HK-2 (cell line): ENCODE measurements around the gene PTPRU.
A peak's percentile ranks its signal among the peaks of the same experiment; 100 is the strongest.

ENCODE experiments used
- DNase-seq: peaks from one replicate; pipeline ENCODE4 v3.0.0-alpha.2; 2018; ENCODE audit not compliant: unreplicated experiment

The PTPRU gene

GRCh38 chr1:29245876-29246275 lies 9.6 kb downstream of the PTPRU start:
- peak; percentile 20 for DNase-seq

GRCh38 chr1:29247044-29247443 lies 10.7 kb downstream of the PTPRU start:
- no peak for DNase-seq

- DNase-seq = no peak
Measured at GRCh38 chr1:29247571-29248273, 11.4 kb downstream of the PTPRU start.

DNA sequence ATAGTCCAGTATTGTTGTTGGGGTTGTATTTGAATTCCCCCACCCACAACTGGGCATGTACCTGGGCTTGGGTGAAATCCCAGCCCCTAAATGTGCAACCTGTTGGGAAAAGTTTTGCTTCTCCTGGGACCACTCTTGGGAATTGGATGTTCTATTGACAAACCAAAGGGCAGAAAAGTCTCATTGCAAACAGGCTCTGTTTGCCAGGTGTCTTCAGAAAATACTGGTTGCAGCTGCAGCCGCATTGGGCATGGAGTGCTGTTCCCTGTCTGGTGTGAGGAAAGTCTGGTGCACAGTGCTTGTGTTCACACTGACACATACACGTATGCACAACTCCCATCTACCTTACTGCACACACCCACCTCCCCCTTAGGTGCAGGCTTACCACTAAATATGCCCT lies 12.1 kb downstream of the PTPRU start:
- no peak for DNase-seq

DNA sequence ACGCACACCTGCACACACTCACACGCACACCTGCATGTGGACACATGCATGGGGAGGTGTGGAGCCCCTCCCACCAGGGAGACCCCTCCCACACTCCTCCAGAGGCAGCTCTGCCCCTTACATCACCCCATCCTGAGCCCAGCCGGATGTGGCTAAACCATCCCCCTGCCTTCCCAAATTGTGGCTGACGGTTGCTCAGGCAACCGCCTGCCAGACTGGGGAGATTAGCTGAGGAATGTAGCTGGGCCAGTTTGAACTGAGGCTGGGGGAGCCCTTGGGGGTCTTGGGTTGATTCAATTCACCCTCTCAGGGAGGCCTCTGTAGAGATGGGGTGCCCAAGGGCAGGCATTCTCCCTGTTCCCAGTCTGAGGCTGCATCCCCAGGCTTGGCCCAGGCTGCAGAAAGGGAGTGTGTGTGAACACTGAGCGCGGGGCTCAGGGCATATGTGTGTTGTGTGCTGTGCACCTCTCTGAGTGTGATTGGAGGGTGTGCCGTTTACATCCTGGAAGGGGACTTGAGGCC lies 12.9 kb downstream of the PTPRU start:
- DNase-seq = no peak

DNA sequence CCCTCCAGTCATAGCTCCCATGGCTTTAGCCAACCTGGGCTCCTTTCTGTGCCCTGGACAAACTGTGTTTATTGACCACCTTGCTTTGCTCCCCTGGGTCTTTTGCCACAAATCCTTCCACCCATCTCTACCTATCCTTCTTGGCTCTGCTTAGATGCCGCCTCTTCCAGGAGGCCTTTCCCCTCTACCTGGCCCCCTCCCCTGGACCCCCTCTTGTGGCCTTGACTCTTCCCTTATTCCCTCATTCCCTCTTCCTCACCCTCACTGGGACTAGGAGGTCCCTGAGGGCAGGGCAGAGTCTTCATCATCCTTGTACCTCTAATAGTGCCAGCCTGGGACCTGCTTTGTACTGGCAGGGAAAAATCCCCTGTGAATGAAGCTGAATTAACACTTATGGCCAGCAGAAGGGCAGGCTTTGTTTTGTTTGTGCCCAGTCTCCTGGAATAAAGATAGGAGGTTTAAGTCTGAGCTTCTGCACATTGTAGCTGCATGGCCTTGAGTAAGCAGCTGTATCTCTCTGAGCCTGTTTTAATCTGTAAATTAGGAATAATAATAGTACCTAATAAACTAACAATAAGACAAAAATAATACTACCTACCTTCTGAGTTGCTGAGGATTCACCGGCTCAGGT lies 13.7 kb downstream of the PTPRU start:
- DNase-seq = no peak

GRCh38 chr1:29251164-29252124 lies 15.1 kb downstream of the PTPRU start:
- no peak for DNase-seq

DNA sequence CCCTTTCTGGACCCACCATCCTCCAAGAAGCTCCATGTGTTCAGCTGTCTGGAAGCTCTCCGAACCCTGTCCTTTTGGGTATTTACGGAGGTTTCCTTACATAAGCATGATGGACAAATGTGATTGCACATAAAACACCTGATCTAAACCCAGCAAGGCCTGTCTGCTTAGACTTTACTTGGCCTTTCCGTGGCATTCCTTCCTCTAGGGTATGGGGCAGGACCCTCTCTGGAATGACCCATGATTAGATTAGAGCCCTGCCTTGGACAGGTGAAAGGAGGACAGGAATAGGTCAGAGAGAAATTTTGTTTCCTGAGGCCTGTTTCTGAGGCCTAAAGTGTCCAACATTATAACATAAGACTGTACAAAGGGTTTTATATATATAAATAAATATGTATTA lies 16.9 kb downstream of the PTPRU start:
- no peak for DNase-seq

DNA sequence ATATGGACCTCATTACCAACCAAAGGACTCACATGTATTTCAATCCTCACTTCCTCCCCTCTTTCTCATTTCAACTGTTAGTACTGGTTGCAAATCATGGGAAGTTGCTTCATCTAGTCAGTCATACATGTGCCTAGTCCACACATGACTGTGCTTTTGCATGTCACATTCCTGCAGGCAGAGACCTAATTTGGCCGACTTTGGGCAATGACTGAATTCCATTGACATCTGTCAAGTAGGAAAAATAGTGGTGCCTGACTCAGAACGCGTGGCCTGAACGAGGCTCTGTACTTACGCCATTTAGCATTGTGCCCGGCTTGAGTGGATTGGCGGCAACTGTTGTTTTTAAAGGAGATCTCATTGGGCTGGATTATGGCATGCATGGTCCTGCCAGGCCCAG lies 18.0 kb downstream of the PTPRU start:
- DNase-seq = no peak

DNA sequence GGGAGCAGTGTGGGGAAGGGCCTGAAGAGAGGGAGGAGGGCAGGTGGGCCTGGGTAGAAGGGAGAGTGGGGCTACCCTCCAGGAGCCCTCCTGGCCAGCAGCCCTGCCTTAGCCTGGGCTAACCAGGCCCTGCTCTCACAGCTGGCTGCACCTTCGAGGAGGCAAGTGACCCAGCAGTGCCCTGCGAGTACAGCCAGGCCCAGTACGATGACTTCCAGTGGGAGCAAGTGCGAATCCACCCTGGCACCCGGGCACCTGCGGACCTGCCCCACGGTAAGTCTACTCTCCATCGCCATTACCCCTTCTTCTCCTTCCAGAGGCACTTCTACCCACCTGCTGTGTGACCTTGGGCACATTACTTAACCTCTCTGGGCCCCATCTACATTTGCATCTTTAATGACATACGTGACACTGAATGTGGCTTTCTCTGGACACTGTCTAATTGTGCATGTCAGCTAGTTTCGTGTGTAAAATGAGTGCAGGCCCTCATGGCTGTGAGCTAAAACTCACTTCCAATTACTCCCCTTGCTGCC lies 18.9 kb downstream of the PTPRU start:
- DNase-seq = no peak

DNA sequence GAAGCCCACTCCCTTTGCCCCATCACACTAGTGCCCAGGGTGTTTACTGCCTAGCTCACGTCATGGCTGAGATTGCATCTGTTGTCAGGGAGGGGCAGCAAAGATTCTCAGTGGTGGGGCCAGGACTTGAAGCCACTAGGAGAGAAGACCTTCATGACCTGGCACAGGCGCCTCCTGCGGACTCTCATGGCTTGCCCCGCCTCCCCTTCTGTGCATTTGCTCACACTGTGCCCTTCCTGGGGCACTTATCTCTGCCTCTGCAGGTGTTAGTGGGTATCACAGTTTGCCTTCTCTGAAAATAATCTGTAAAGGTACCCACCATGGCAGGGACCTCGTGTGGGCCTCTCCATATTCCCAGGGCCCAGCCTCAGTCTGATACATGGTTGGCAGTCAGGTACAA lies 20.1 kb downstream of the PTPRU start:
- no peak for DNase-seq

GRCh38 chr1:29256979-29257804 lies 20.9 kb downstream of the PTPRU start:
- no peak for DNase-seq

GRCh38 chr1:29258189-29258975 lies 22.1 kb downstream of the PTPRU start:
- DNase-seq = no peak

DNA sequence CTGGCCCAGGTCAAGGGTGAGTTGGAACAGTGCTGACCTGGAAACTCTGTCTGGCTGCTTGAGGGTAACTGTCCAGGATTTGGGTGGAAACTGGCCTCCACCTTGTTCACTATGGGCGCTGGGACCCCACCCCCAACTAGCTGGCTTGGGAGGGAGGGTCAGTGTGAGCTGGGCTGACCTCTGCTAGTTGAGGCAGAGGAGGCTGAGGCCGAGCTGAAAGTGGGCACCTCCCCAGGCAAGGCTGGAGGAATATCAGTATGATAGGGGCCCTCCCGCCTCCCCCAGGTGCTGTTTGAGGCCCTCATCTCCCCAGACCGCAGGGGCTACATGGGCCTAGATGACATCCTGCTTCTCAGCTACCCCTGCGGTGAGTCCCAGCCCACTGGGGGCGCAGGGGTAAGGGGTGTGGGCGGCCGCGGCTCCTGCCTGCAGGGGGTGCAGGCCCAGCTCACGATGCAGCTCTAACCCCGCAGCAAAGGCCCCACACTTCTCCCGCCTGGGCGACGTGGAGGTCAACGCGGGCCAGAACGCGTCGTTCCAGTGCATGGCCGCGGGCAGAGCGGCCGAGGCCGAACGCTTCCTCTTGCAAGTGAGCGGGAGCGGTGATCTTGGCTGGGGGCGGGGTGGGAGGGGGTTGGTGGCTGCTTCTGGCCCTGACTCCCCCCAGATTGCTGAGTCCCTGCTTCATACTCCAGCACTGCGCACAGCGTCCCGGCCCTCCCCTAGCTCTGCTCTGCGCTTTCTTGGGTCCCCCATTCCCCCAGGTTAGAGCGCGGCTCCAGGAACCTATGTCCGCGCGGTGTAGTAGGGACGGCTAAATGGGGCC lies 22.9 kb downstream of the PTPRU start:
- no peak for DNase-seq

DNA sequence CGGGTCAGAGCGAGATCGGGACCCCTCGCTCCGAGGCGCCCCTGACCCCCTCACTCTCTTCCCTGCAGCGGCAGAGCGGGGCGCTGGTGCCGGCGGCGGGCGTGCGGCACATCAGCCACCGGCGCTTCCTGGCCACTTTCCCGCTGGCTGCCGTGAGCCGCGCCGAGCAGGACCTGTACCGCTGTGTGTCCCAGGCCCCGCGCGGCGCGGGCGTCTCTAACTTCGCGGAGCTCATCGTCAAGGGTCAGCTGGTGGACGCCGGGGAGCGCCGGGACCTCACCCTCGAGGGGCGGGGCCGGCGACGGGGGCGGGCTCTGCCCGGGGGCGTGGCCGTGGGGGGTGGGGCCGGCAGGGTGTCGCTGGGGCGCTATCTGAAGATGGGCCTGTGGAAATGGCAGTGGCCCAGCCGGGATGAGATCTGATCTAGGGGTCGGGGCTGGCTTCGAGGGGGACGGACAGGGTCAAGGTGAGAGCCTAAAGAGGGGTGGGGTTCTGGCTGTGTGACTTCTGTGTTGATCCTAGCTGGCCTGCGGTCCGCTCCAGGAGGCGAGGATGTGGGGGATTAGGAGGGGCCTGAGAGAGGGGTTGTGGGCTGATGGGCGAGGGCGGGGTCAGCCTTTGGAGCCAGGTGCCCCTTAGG lies 23.6 kb downstream of the PTPRU start:
- DNase-seq = no peak

- DNase-seq = no peak
Measured at GRCh38 chr1:29260531-29260930, 24.2 kb downstream of the PTPRU start.

- DNase-seq = no peak
Measured at GRCh38 chr1:29264773-29265389, 28.6 kb downstream of the PTPRU start.

- DNase-seq = no peak
Measured at GRCh38 chr1:29266912-29267311, 30.6 kb downstream of the PTPRU start.
